Measurements from ENCODE around the gene RBBP4. TPM values are rescaled to one million over a fixed set of nuclear protein-coding genes. Genes with fewer than 3 reads are reported as not detected.

RBBP4 gene
- total RNA-seq, 1 experiment from 2014 or later: 165 TPM

GRCh38 chr1:32685498-32685897, 34.5 kb downstream of the RBBP4 start:
- Mint-ChIP-seq H3K4me3 (ENCODE audit: unreplicated experiment) (no peak overlapping the region), H3K36me3 (ENCODE audit: insufficient read depth, unreplicated experiment) (peaks cover 71% of the 10 kb centered on the region), H3K27me3 (ENCODE audit: insufficient read depth, unreplicated experiment) (no peaks in the 10 kb centered on the region), H3K27ac (ENCODE audit: low read depth, unreplicated experiment) (no peak overlapping the region), H3K9me3 (ENCODE audit: unreplicated experiment) (no peaks in the 10 kb centered on the region), H3K4me1 (ENCODE audit: insufficient read depth, unreplicated experiment) (peaks cover 7% of the 10 kb centered on the region)
- CTCF ChIA-PET: no interaction called here
- no peak for TF ChIP-seq CTCF (IDR thresholded peaks at IDR 0.05; ENCODE audit: unreplicated experiment)
- POLR2A ChIA-PET: interaction anchor here (0.6 to 1.5 kb wide), 2 partner anchors 34 to 104 kb away, joined by 3 read pairs; partner anchors contain the start of gene RBBP4
- intact Hi-C loops (cut with micrococcal nuclease): no loop called here
- no TSS peak for BruUV-seq (replicated peaks)
- no peak for DNase-seq (ENCODE audit: unreplicated experiment)

GRCh38 chr1:32686387-32686786, 35.4 kb downstream of the RBBP4 start:
- H3K4me3 Mint-ChIP-seq (ENCODE audit: unreplicated experiment): no peak overlapping the region

GRCh38 chr1:32693455-32694174, 42.6 kb downstream of the RBBP4 start:
- intact Hi-C loops (cut with micrococcal nuclease): no loop called here
- Mint-ChIP-seq H3K4me3 (ENCODE audit: unreplicated experiment) (no peak overlapping the region), H3K9me3 (ENCODE audit: unreplicated experiment) (no peaks in the 10 kb centered on the region), H3K27ac (ENCODE audit: low read depth, unreplicated experiment) (no peak overlapping the region), H3K27me3 (ENCODE audit: insufficient read depth, unreplicated experiment) (no peaks in the 10 kb centered on the region), H3K4me1 (ENCODE audit: insufficient read depth, unreplicated experiment) (peaks cover 6% of the 10 kb centered on the region), H3K36me3 (ENCODE audit: insufficient read depth, unreplicated experiment) (peaks cover 6% of the 10 kb centered on the region)
- POLR2A ChIA-PET: interaction anchor here (0.7 kb wide), 1 partner anchor 197 kb away, joined by 3 read pairs; no protein-coding TSS in a partner anchor
- CTCF ChIA-PET: interaction anchor here (0.8 to 1.6 kb wide), 2 partner anchors 13 to 15 kb away, joined by 3 to 4 read pairs; no protein-coding TSS in a partner anchor
- BruUV-seq (replicated peaks): no TSS peak
- no peak for DNase-seq (ENCODE audit: unreplicated experiment)
- no peak for TF ChIP-seq CTCF (IDR thresholded peaks at IDR 0.05; ENCODE audit: unreplicated experiment)

More at GRCh38 chr1:32686387-32686786, 35.4 kb downstream of the RBBP4 start:
- POLR2A ChIA-PET: interaction anchor here (0.7 to 1.5 kb wide), 2 partner anchors 12 to 35 kb away, joined by 3 read pairs; partner anchors contain the start of gene RBBP4
- Mint-ChIP-seq H3K9me3 (ENCODE audit: unreplicated experiment) (no peaks in the 10 kb centered on the region), H3K36me3 (ENCODE audit: insufficient read depth, unreplicated experiment) (peaks cover 62% of the 10 kb centered on the region), H3K4me1 (ENCODE audit: insufficient read depth, unreplicated experiment) (peaks cover 7% of the 10 kb centered on the region), H3K27me3 (ENCODE audit: insufficient read depth, unreplicated experiment) (no peaks in the 10 kb centered on the region), H3K27ac (ENCODE audit: low read depth, unreplicated experiment) (no peak overlapping the region)
- DNase-seq (ENCODE audit: unreplicated experiment): no peak
- CTCF ChIA-PET: interaction anchor here (0.7 to 1.7 kb wide), 2 partner anchors 26 to 145 kb away, joined by 3 to 7 read pairs; no protein-coding TSS in a partner anchor
- intact Hi-C loops (cut with micrococcal nuclease): no loop called here
- TF ChIP-seq CTCF (IDR thresholded peaks at IDR 0.05; ENCODE audit: unreplicated experiment): no peak
- no TSS peak for BruUV-seq (replicated peaks)

- Mint-ChIP-seq H3K27ac (ENCODE audit: low read depth, unreplicated experiment) (no peak overlapping the region), H3K9me3 (ENCODE audit: unreplicated experiment) (no peaks in the 10 kb centered on the region), H3K4me3 (ENCODE audit: unreplicated experiment) (no peak overlapping the region), H3K27me3 (ENCODE audit: insufficient read depth, unreplicated experiment) (no peaks in the 10 kb centered on the region), H3K4me1 (ENCODE audit: insufficient read depth, unreplicated experiment) (peaks cover 6% of the 10 kb centered on the region), H3K36me3 (ENCODE audit: insufficient read depth, unreplicated experiment) (peaks cover 6% of the 10 kb centered on the region)
- no peak for TF ChIP-seq CTCF (IDR thresholded peaks at IDR 0.05; ENCODE audit: unreplicated experiment)
- POLR2A ChIA-PET: interaction anchor here (0.6 kb wide), 2 partner anchors 11 to 41 kb away, joined by 3 read pairs; no protein-coding TSS in a partner anchor
- CTCF ChIA-PET: interaction anchor here (0.6 to 1.6 kb wide), 3 partner anchors 14 to 394 kb away, joined by 3 to 5 read pairs (median 4); no protein-coding TSS in a partner anchor
- no TSS peak for BruUV-seq (replicated peaks)
- DNase-seq (ENCODE audit: unreplicated experiment): peak; percentile 24
- intact Hi-C loops (cut with micrococcal nuclease): no loop called here
Measured at GRCh38 chr1:32695098-32695904, 44.3 kb downstream of the RBBP4 start.

Measured in MCF 10A (cell line).